Suprapubic skin (tissue), 4 donors: ENCODE data around the gene NBPF8.
"Not testable (repeated sequence)": the region's sequence is repeated elsewhere in the genome, so short reads cannot be mapped to it uniquely, and the experiment has no call there.

Experiments used
- CTCF ChIP-seq, 2 donors: fragments of 200-600 bp in 1 of 2; fragments of 450-650 bp in 1 of 2; sonication (generic) in 1 of 2; IDR thresholded peaks; one replicate each; pipeline ENCODE4 v1.5.1; 2016 to 2019; ENCODE audit warnings: antibody characterized with exemption in 2 of 2, mild to moderate bottlenecking in 1 of 2, moderate library complexity in 1 of 2
- EP300 ChIP-seq: sonication (generic); formaldehyde crosslinking; IDR thresholded peaks from one replicate; pipeline ENCODE4 v1.6.1; 2017; ENCODE audit warnings: antibody characterized with exemption
- POLR2A ChIP-seq, 2 donors: fragments of 450-650 bp; IDR thresholded peaks; one replicate each; pipeline ENCODE4 v1.6.1; 2017; ENCODE audit warnings: antibody characterized with exemption in 2 of 2, mild to moderate bottlenecking in 2 of 2, moderate library complexity in 2 of 2
- POLR2AphosphoS5 ChIP-seq, 3 donors: sonication (generic); formaldehyde crosslinking; IDR thresholded peaks; one replicate each; pipeline ENCODE4 v1.6.1; 2017; ENCODE audit warnings: antibody characterized with exemption in 3 of 3

GRCh38 chr1:120414451-120414850 is 384 bp upstream of the NBPF8 start:
- TF ChIP-seq CTCF (IDR thresholded peaks at IDR 0.05); EP300; POLR2AphosphoS5 (IDR thresholded peaks at IDR 0.05); POLR2A (IDR thresholded peaks at IDR 0.05): not testable (repeated sequence)
